ENCODE measurements around the gene FAM120B. TPM values are rescaled to one million over a fixed set of nuclear protein-coding genes. Genes with fewer than 3 reads are reported as not detected.
A peak's percentile ranks its signal among the peaks of the same experiment; 100 is the strongest.

Gene FAM120B
- total RNA-seq, 1 donor from 2014 or later = 33.7 TPM

- no peaks in the 10 kb centered on the region for H3K27me3 Mint-ChIP-seq (ENCODE audit: low read depth)
- H3K4me1 Mint-ChIP-seq = peaks cover 21% of the 10 kb centered on the region
- no peak for TF ChIP-seq CTCF (conservative IDR thresholded peaks at IDR 0.05)
- H3K36me3 Mint-ChIP-seq (ENCODE audit: low read depth) = peaks cover 8% of the 10 kb centered on the region
- no peak for DNase-seq (ENCODE audit: low read depth, low spot score)
- no peak overlapping the region for H3K27ac Mint-ChIP-seq (ENCODE audit: unreplicated experiment)
- no peak overlapping the region for H3K4me3 Mint-ChIP-seq
- H3K9me3 Mint-ChIP-seq = no peaks in the 10 kb centered on the region
These were observed 60.7 kb downstream of the FAM120B start for GRCh38 chr6:170367241-170367640.

GRCh38 chr6:170368544-170368943 lies 62.0 kb downstream of the FAM120B start:
- no peak for DNase-seq (ENCODE audit: low read depth, low spot score)
- no peak overlapping the region for H3K27ac Mint-ChIP-seq (ENCODE audit: unreplicated experiment)
- H3K9me3 Mint-ChIP-seq = no peaks in the 10 kb centered on the region
- H3K4me3 Mint-ChIP-seq = no peak overlapping the region
- no peak for TF ChIP-seq CTCF (conservative IDR thresholded peaks at IDR 0.05)
- H3K4me1 Mint-ChIP-seq = peaks cover 21% of the 10 kb centered on the region
- H3K27me3 Mint-ChIP-seq (ENCODE audit: low read depth) = no peaks in the 10 kb centered on the region
- peaks cover 8% of the 10 kb centered on the region for H3K36me3 Mint-ChIP-seq (ENCODE audit: low read depth)

- TF ChIP-seq CTCF (conservative IDR thresholded peaks at IDR 0.05) = no peak
- Mint-ChIP-seq H3K27ac (ENCODE audit: unreplicated experiment) (no peak overlapping the region), H3K27me3 (ENCODE audit: low read depth) (no peaks in the 10 kb centered on the region), H3K4me3 (no peak overlapping the region), H3K36me3 (ENCODE audit: low read depth) (peaks cover 6% of the 10 kb centered on the region), H3K9me3 (no peaks in the 10 kb centered on the region), H3K4me1 (peaks cover 21% of the 10 kb centered on the region)
- no peak for DNase-seq (ENCODE audit: low read depth, low spot score)
These were observed 62.8 kb downstream of the FAM120B start for GRCh38 chr6:170369403-170369802.

GRCh38 chr6:170370416-170370815 lies 63.9 kb downstream of the FAM120B start:
- Mint-ChIP-seq H3K27me3 (ENCODE audit: low read depth) (no peaks in the 10 kb centered on the region), H3K36me3 (ENCODE audit: low read depth) (peaks cover 6% of the 10 kb centered on the region), H3K4me3 (no peak overlapping the region), H3K4me1 (peaks cover 21% of the 10 kb centered on the region), H3K9me3 (no peaks in the 10 kb centered on the region), H3K27ac (ENCODE audit: unreplicated experiment) (no peak overlapping the region)
- TF ChIP-seq CTCF (conservative IDR thresholded peaks at IDR 0.05) = no peak
- DNase-seq (ENCODE audit: low read depth, low spot score) = no peak

- Mint-ChIP-seq H3K4me3 (no peak overlapping the region), H3K36me3 (ENCODE audit: low read depth) (peaks cover 6% of the 10 kb centered on the region), H3K27me3 (ENCODE audit: low read depth) (no peaks in the 10 kb centered on the region), H3K4me1 (peaks cover 17% of the 10 kb centered on the region), H3K9me3 (no peaks in the 10 kb centered on the region), H3K27ac (ENCODE audit: unreplicated experiment) (no peak overlapping the region)
- no peak for DNase-seq (ENCODE audit: low read depth, low spot score)
- TF ChIP-seq CTCF (conservative IDR thresholded peaks at IDR 0.05) = no peak
These were observed 64.5 kb downstream of the FAM120B start for GRCh38 chr6:170371080-170371479.

- Mint-ChIP-seq H3K4me3 (no peak overlapping the region), H3K27ac (ENCODE audit: unreplicated experiment) (peak overlapping the region; percentile 60), H3K9me3 (no peaks in the 10 kb centered on the region), H3K27me3 (ENCODE audit: low read depth) (no peaks in the 10 kb centered on the region), H3K4me1 (peaks cover 12% of the 10 kb centered on the region), H3K36me3 (ENCODE audit: low read depth) (peaks cover 6% of the 10 kb centered on the region)
- no peak for TF ChIP-seq CTCF (conservative IDR thresholded peaks at IDR 0.05)
- no peak for DNase-seq (ENCODE audit: low read depth, low spot score)
These were observed 65.0 kb downstream of the FAM120B start for GRCh38 chr6:170371588-170371987.

Data from neural crest cell (in vitro differentiated cells).